HUES64 (cell line): Measurements from ENCODE around the gene ARHGAP25.

Source experiments
- H3K27ac ChIP-seq: 2 replicates; pipeline ENCODE4 v1.7.0; 2013; ENCODE audit warnings: low read depth, low read length, inconsistent platforms
- H3K27me3 ChIP-seq: 2 replicates; pipeline ENCODE4 v1.6.1; 2013; ENCODE audit warnings: mild to moderate bottlenecking, low read length; ENCODE audit not compliant: insufficient read depth
- H3K36me3 ChIP-seq: 2 replicates; pipeline ENCODE4 v1.6.1; 2013; ENCODE audit warnings: mild to moderate bottlenecking, low read length; ENCODE audit not compliant: insufficient read depth
- H3K4me1 ChIP-seq: 2 replicates; pipeline ENCODE4 v1.6.1; 2013; ENCODE audit warnings: mild to moderate bottlenecking, low read length, moderate library complexity; ENCODE audit not compliant: insufficient read depth
- H3K4me3 ChIP-seq: 2 replicates; pipeline ENCODE4 v1.5.1; 2013; ENCODE audit warnings: mild to moderate bottlenecking, low read length, moderate library complexity
- H3K9ac ChIP-seq: 2 replicates; pipeline ENCODE4 v1.6.1; 2013; ENCODE audit warnings: mild to moderate bottlenecking, low read depth, low read length
- H3K9me3 ChIP-seq: 2 replicates; pipeline ENCODE4 v1.6.1; 2013; ENCODE audit warnings: low read depth, low read length; ENCODE audit not compliant: insufficient read depth
- WGBS: fragments of 150-250, 120-280 bp; methylation state at CpG from one replicate; pipeline ENCODE4 v1.1.7; 2013; ENCODE audit warnings: missing lambda C conversion rate; 5-methylcytosine and 5-hydroxymethylcytosine counted together

Gene ARHGAP25

GRCh38 chr2:68745006-68745405, 10.4 kb downstream of the ARHGAP25 start:
- peaks cover 8% of the 10 kb centered on the region for H3K4me1 ChIP-seq
- H3K9ac ChIP-seq = no peak overlapping the region
- H3K27me3 ChIP-seq = no peaks in the 10 kb centered on the region
- no peak overlapping the region for H3K4me3 ChIP-seq
- no peak overlapping the region for H3K27ac ChIP-seq
- 95% methylated on average over 2 of the region's 2 CpGs for WGBS
- H3K9me3 ChIP-seq = no peaks in the 10 kb centered on the region
- H3K36me3 ChIP-seq = no peaks in the 10 kb centered on the region

- H3K36me3 ChIP-seq = no peaks in the 10 kb centered on the region
- no peaks in the 10 kb centered on the region for H3K9me3 ChIP-seq
- H3K9ac ChIP-seq = no peak overlapping the region
- WGBS = 97% methylated on average over 11 of the region's 11 CpGs
- no peak overlapping the region for H3K4me3 ChIP-seq
- H3K4me1 ChIP-seq = peaks cover 8% of the 10 kb centered on the region
- no peak overlapping the region for H3K27ac ChIP-seq
- H3K27me3 ChIP-seq = no peaks in the 10 kb centered on the region
Measured at GRCh38 chr2:68746408-68746807, 11.8 kb downstream of the ARHGAP25 start.

- no peaks in the 10 kb centered on the region for H3K27me3 ChIP-seq
- no peaks in the 10 kb centered on the region for H3K36me3 ChIP-seq
- 91% methylated on average over 6 of the region's 6 CpGs for WGBS
- H3K27ac ChIP-seq = no peak overlapping the region
- H3K9ac ChIP-seq = no peak overlapping the region
- peaks cover 8% of the 10 kb centered on the region for H3K4me1 ChIP-seq
- H3K9me3 ChIP-seq = no peaks in the 10 kb centered on the region
- no peak overlapping the region for H3K4me3 ChIP-seq
Measured at GRCh38 chr2:68747413-68747812, 12.8 kb downstream of the ARHGAP25 start.

GRCh38 chr2:68747900-68748299, 13.3 kb downstream of the ARHGAP25 start:
- Histone ChIP-seq H3K4me3 (no peak overlapping the region), H3K4me1 (peaks cover 8% of the 10 kb centered on the region), H3K9me3 (no peaks in the 10 kb centered on the region), H3K9ac (no peak overlapping the region), H3K36me3 (no peaks in the 10 kb centered on the region), H3K27ac (no peak overlapping the region), H3K27me3 (no peaks in the 10 kb centered on the region)
- WGBS = 87% methylated on average over 2 of the region's 2 CpGs

GRCh38 chr2:68748568-68748967, 14.0 kb downstream of the ARHGAP25 start:
- H3K27me3 ChIP-seq = no peaks in the 10 kb centered on the region
- WGBS = 97% methylated on average over 1 of the region's 1 CpG
- no peak overlapping the region for H3K4me3 ChIP-seq
- H3K9me3 ChIP-seq = no peaks in the 10 kb centered on the region
- no peak overlapping the region for H3K27ac ChIP-seq
- H3K9ac ChIP-seq = no peak overlapping the region
- H3K4me1 ChIP-seq = peaks cover 8% of the 10 kb centered on the region
- no peaks in the 10 kb centered on the region for H3K36me3 ChIP-seq

DNA sequence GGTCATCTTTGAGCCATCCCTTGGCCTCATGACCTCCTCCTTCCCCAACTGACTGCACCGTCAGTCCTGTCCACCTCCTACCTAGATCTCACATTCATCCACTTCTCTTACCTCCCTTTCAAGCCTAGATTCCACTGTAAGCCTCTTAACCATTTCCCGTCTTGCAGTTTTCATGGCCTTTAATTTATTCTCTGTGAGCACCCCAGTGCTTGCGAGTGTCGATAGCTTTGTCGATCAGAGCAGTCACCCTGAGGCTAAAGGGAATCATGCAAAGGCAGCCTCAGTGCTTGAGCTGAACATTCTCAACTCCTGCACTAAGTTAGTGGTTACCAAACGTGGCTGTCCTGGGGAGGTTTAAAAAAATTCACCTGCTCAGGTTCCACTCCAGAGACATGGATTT, 14.7 kb downstream of the ARHGAP25 start:
- H3K9ac ChIP-seq = no peak overlapping the region
- H3K36me3 ChIP-seq = no peaks in the 10 kb centered on the region
- no peaks in the 10 kb centered on the region for H3K9me3 ChIP-seq
- 94% methylated on average over 6 of the region's 6 CpGs for WGBS
- H3K27ac ChIP-seq = no peak overlapping the region
- no peaks in the 10 kb centered on the region for H3K27me3 ChIP-seq
- peaks cover 6% of the 10 kb centered on the region for H3K4me1 ChIP-seq
- H3K4me3 ChIP-seq = no peak overlapping the region

DNA sequence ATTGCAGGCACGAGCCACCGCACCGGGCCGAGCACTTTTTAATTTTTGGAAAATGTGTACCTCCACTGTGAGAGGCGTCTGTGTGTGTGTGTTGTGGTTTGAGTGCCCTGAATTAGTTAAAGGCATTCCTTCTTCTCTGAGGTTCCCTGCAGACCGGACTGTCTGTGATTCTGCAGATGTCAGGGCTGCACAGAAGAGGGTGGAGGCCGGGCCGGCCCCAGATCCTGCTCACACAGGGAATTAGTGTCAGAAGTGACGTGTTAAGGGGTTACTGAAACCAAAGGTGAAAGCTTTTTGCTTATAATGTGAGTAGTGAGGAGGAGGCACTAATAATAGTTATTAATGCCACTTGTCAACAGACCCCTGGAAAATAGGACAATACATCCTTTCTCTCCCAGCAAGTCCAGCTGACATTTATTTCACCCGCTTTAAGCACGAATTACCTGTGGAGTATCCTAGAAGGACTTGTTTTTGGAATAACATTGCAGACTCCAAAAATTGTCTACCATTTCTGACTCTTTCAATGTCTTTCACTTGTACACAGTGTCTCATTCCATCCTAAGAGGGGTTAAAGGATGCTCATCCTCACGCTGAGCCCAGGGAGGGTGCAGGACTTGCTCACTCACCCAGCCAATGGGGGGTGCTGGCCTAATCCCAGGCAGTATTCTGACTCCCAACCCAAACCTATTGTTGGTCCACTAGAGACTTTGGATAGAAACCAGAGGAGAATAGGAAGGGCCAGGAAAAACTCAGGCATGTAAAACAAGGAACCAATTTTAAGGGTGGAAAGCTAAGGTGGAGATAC, 16.2 kb downstream of the ARHGAP25 start:
- no peaks in the 10 kb centered on the region for H3K9me3 ChIP-seq
- WGBS = 94% methylated on average over 12 of the region's 12 CpGs
- no peaks in the 10 kb centered on the region for H3K27me3 ChIP-seq
- no peak overlapping the region for H3K9ac ChIP-seq
- H3K27ac ChIP-seq = no peak overlapping the region
- H3K36me3 ChIP-seq = no peaks in the 10 kb centered on the region
- peaks cover 1% of the 10 kb centered on the region; the same call in 1 of the 2 replicates for H3K4me1 ChIP-seq
- no peak overlapping the region for H3K4me3 ChIP-seq

DNA sequence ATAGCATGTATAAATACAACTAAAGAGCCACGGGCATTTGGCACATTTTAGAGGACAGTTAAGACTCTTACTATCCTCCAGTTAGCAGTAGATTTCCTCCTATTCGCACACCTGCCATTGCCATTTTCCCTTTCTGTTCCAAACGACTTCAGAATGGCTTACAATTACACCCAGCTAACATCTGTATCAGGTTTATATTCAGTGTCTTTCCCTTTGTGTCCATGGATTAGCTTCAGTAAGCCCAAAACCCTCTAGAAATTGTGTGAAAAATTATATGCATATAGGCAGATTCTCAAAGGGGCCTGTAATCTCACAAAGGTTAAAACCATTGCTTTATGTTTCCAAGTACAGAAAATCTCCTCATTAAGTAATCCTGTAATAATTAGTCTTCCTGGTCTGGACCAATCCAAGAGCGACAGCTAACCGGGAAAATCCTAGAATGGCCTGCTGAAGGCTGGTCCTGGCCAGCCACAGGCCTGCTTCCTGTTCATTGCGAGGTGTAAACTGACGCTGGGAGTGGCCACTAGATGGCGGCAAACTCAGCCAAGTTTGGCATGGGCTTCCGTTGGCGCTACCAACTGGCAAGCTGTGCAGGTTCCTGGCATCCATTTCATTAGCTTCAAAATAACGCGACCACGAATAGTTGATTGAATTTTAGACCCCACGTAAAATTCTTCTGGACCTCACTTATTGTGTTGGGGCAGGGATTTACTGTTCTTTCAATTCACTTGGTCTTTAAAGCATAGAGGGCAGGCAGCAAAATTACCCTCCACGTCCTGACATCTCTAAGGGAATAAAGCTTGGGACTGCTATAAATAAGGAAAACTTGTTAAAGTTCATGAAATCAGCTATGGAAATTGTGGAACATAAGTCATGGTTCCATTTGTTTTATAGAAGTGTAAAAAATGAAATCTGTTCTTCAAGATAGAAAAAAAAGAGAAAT, 17.1 kb downstream of the ARHGAP25 start:
- 30% methylated on average over 14 of the region's 15 CpGs for WGBS
- no peak overlapping the region for H3K9ac ChIP-seq
- peaks cover 10% of the 10 kb centered on the region for H3K4me1 ChIP-seq
- H3K4me3 ChIP-seq = no peak overlapping the region
- H3K36me3 ChIP-seq = no peaks in the 10 kb centered on the region
- H3K9me3 ChIP-seq = no peaks in the 10 kb centered on the region
- no peak overlapping the region for H3K27ac ChIP-seq
- no peaks in the 10 kb centered on the region for H3K27me3 ChIP-seq

GRCh38 chr2:68753318-68753717, 18.7 kb downstream of the ARHGAP25 start:
- H3K27me3 ChIP-seq = no peaks in the 10 kb centered on the region
- H3K9ac ChIP-seq = no peak overlapping the region
- no peak overlapping the region for H3K27ac ChIP-seq
- H3K9me3 ChIP-seq = no peaks in the 10 kb centered on the region; the same call in 1 of the 2 replicates
- H3K4me1 ChIP-seq = peaks cover 10% of the 10 kb centered on the region
- no peaks in the 10 kb centered on the region for H3K36me3 ChIP-seq
- 68% methylated on average over 4 of the region's 4 CpGs for WGBS
- no peak overlapping the region for H3K4me3 ChIP-seq

DNA sequence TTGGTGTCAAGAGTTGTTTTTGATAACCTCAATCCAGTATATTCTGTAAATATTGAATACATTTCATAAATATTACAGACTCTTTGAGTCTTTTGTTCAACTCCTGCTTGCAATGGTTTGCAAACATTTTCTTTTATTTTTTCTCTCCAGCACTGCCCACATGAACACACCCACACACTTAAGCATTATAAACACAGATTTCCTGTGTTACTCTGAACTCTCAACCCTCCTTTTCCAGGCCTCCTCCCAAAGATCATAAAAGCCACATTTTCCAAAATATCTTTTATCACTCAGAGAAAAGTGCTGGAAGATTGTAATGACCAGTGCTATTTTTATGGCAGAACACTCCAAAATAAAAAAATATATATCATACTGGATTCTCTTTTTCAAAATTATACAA, 20.5 kb downstream of the ARHGAP25 start:
- Histone ChIP-seq H3K36me3 (no peaks in the 10 kb centered on the region), H3K9ac (no peak overlapping the region), H3K9me3 (no peaks in the 10 kb centered on the region; the same call in 1 of the 2 replicates), H3K4me1 (peaks cover 10% of the 10 kb centered on the region), H3K27ac (no peak overlapping the region), H3K27me3 (no peaks in the 10 kb centered on the region), H3K4me3 (no peak overlapping the region)

DNA sequence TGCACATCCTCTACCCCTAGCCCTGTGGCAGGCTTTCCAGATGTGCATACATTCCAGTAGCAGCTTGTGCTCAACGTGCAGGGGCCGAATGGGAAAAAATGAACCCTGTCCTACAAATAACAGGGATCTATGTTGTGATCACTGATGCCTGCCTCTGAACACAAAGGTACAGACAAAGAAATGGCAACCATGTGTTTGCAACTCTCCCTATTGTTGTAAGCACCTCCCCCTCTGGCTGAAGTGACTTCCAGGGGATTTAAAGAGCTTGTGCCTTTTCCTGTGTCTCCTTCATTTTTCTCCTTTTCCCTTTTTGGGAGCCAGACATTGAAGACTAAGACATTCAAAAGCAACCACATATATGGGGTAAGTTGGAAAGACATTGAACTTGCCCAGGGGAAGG, 21.6 kb downstream of the ARHGAP25 start:
- 96% methylated on average over 2 of the region's 2 CpGs for WGBS
- H3K9ac ChIP-seq = peak overlapping the region; percentile 38
- no peaks in the 10 kb centered on the region for H3K27me3 ChIP-seq
- peaks cover 10% of the 10 kb centered on the region for H3K4me1 ChIP-seq
- H3K36me3 ChIP-seq = no peaks in the 10 kb centered on the region
- no peak overlapping the region for H3K4me3 ChIP-seq
- H3K27ac ChIP-seq = no peak overlapping the region
- no peaks in the 10 kb centered on the region; the same call in 1 of the 2 replicates for H3K9me3 ChIP-seq
